H9 (cell line): Measurements from ENCODE around the gene ALOX5. TPM values are rescaled to one million over a fixed set of nuclear protein-coding genes. Genes with fewer than 3 reads are reported as not detected.
A peak's percentile ranks its signal among the peaks of the same experiment; 100 is the strongest.

ENCODE experiments used
- DNase-seq: peaks from one replicate; pipeline ENCODE4 v3.0.0-alpha.2; 2017
- H2AFZ ChIP-seq: one replicate; pipeline ENCODE4 v1.6.1; 2013; ENCODE audit warnings: mild to moderate bottlenecking, low read length, control low read depth, moderate library complexity
- H2AK5ac ChIP-seq: 2 replicates; pipeline ENCODE4 v1.6.1; 2013; ENCODE audit warnings: low read length, control low read depth, mixed read lengths; ENCODE audit not compliant: insufficient read length
- H2BK120ac ChIP-seq: one replicate; pipeline ENCODE4 v1.6.1; 2013; ENCODE audit warnings: low read depth, mild to moderate bottlenecking, low read length, control low read depth, inconsistent platforms; ENCODE audit not compliant: poor library complexity, severe bottlenecking
- H2BK12ac ChIP-seq: 2 replicates; pipeline ENCODE4 v1.6.1; 2013; ENCODE audit warnings: low read length, control low read depth, mixed read lengths, low read depth; ENCODE audit not compliant: insufficient read length
- H2BK15ac ChIP-seq: 2 replicates; pipeline ENCODE4 v1.6.1; 2013; ENCODE audit warnings: low read depth, low read length, control low read depth
- H2BK20ac ChIP-seq: one replicate; pipeline ENCODE4 v1.6.1; 2013; ENCODE audit warnings: low read depth, mild to moderate bottlenecking, low read length, control low read depth, inconsistent platforms; ENCODE audit not compliant: poor library complexity, severe bottlenecking
- H2BK5ac ChIP-seq: 2 replicates; pipeline ENCODE4 v1.6.1; 2013; ENCODE audit warnings: low read length, control low read depth, mixed read lengths; ENCODE audit not compliant: insufficient read length
- H3K14ac ChIP-seq: 2 replicates; pipeline ENCODE4 v1.6.1; 2013; ENCODE audit warnings: low read length, control low read depth; ENCODE audit not compliant: insufficient read depth
- H3K18ac ChIP-seq: 2 replicates; pipeline ENCODE4 v1.6.1; 2013; ENCODE audit warnings: low read depth, mild to moderate bottlenecking, mixed read lengths, low read length, control low read depth; ENCODE audit not compliant: insufficient read length
- H3K23ac ChIP-seq: 2 replicates; pipeline ENCODE4 v1.6.1; 2013; ENCODE audit warnings: low read length, control low read depth, mixed read lengths, low read depth; ENCODE audit not compliant: insufficient read length
- H3K23me2 ChIP-seq: 2 replicates; pipeline ENCODE4 v1.6.1; 2013; ENCODE audit warnings: low read depth, mild to moderate bottlenecking, mixed read lengths, low read length, control low read depth; ENCODE audit not compliant: insufficient read length, poor library complexity, severe bottlenecking
- H3K27ac ChIP-seq: 2 replicates; pipeline ENCODE4 v1.5.1; 2013; ENCODE audit warnings: low read length, control low read depth, mixed read lengths, low read depth; ENCODE audit not compliant: insufficient read length
- H3K27me3 ChIP-seq: 2 replicates; pipeline ENCODE4 v1.6.1; 2013; ENCODE audit warnings: low read length, control low read depth, inconsistent platforms; ENCODE audit not compliant: insufficient read depth
- H3K4ac ChIP-seq: 2 replicates; pipeline ENCODE4 v1.6.1; 2013; ENCODE audit warnings: low read depth, mild to moderate bottlenecking, control low read depth, inconsistent platforms, low read length, moderate library complexity
- H3K4me1 ChIP-seq: 2 replicates; pipeline ENCODE4 v1.6.1; 2013; ENCODE audit warnings: low read length, control low read depth, inconsistent platforms; ENCODE audit not compliant: insufficient read depth
- H3K4me2 ChIP-seq: 2 replicates; pipeline ENCODE4 v1.6.1; 2013; ENCODE audit warnings: low read length, control low read depth, mixed read lengths; ENCODE audit not compliant: insufficient read length, insufficient read depth
- H3K56ac ChIP-seq: 2 replicates; pipeline ENCODE4 v1.6.1; 2013; ENCODE audit warnings: low read depth, mild to moderate bottlenecking, mixed read lengths, low read length, control low read depth; ENCODE audit not compliant: insufficient read length
- H3K79me1 ChIP-seq: 2 replicates; pipeline ENCODE4 v1.6.1; 2013; ENCODE audit warnings: low read depth, mild to moderate bottlenecking, moderate library complexity, low read length, control low read depth, inconsistent platforms; ENCODE audit not compliant: insufficient read depth, poor library complexity, severe bottlenecking
- H3K79me2 ChIP-seq: 2 replicates; pipeline ENCODE4 v1.6.1; 2013; ENCODE audit warnings: low read length, control low read depth, inconsistent platforms; ENCODE audit not compliant: insufficient read depth
- H3K9ac ChIP-seq: 2 replicates; pipeline ENCODE4 v1.6.1; 2013; ENCODE audit warnings: low read length, control low read depth, mixed read lengths; ENCODE audit not compliant: insufficient read length; ENCODE audit errors: extremely low read depth
- H3K9me3 ChIP-seq: one replicate; pipeline ENCODE4 v1.6.1; 2013; ENCODE audit warnings: low read depth, low read length, inconsistent platforms; ENCODE audit not compliant: control insufficient read depth
- H3T11ph ChIP-seq: one replicate; pipeline ENCODE4 v1.6.1; 2013; ENCODE audit warnings: mild to moderate bottlenecking, low read length, control low read depth, inconsistent platforms
- H4K20me1 ChIP-seq: one replicate; pipeline ENCODE4 v1.6.1; 2013; ENCODE audit not compliant: control insufficient read depth, insufficient read length, insufficient read depth
- H4K5ac ChIP-seq: 2 replicates; pipeline ENCODE4 v1.6.1; 2013; ENCODE audit warnings: low read depth, mild to moderate bottlenecking, mixed read lengths, low read length, control low read depth; ENCODE audit not compliant: insufficient read length
- H4K8ac ChIP-seq: replicated peaks from 2 replicates; pipeline ENCODE4 v1.6.1; 2013; ENCODE audit warnings: low read length, control low read depth, mixed read lengths, low read depth; ENCODE audit not compliant: insufficient read length
- H4K91ac ChIP-seq: 2 replicates; pipeline ENCODE4 v1.6.1; 2013; ENCODE audit warnings: low read depth, mild to moderate bottlenecking, moderate library complexity, mixed read lengths, low read length, control low read depth; ENCODE audit not compliant: insufficient read length
- H3K27ac Mint-ChIP-seq, 3 experiments: 2 replicates in 2 of 3; 3 replicates in 1 of 3; pipeline ENCODE4 v1.8.0; 2020 to 2021; ENCODE audit warnings: mixed read lengths in 3 of 3, mild to moderate bottlenecking in 1 of 3, moderate library complexity in 1 of 3
- H3K27me3 Mint-ChIP-seq: 2 replicates; pipeline ENCODE4 v1.8.0; 2021; ENCODE audit warnings: low read depth, mild to moderate bottlenecking, moderate library complexity, mixed read lengths
- H3K36me3 Mint-ChIP-seq, 3 experiments: 2 replicates in 2 of 3; 3 replicates in 1 of 3; pipeline ENCODE4 v1.8.0; 2020 to 2021; ENCODE audit warnings: low read depth in 3 of 3, mixed read lengths in 3 of 3; ENCODE audit not compliant: insufficient read depth in 1 of 3
- H3K4me1 Mint-ChIP-seq, 2 experiments: 2 replicates each; pipeline ENCODE4 v1.8.0; 2020; ENCODE audit warnings: mixed read lengths in 2 of 2
- H3K4me3 Mint-ChIP-seq, 2 experiments: 2 replicates in 1 of 2; 3 replicates in 1 of 2; pipeline ENCODE4 v1.8.0; 2020 to 2021; ENCODE audit warnings: mild to moderate bottlenecking in 2 of 2, mixed read lengths in 2 of 2, moderate library complexity in 1 of 2
- H3K9me3 Mint-ChIP-seq, 2 experiments: 2 replicates in 1 of 2; 3 replicates in 1 of 2; pipeline ENCODE4 v1.8.0; 2020; ENCODE audit warnings: mild to moderate bottlenecking in 2 of 2, mixed read lengths in 2 of 2, moderate library complexity in 1 of 2
- CTCF ChIP-seq: fragments of 200-600 bp; sonication (generic); conservative IDR thresholded peaks from 3 replicates; pipeline ENCODE4 v1.8.0; 2021; ENCODE audit warnings: antibody characterized with exemption, mild to moderate bottlenecking
- WGBS: extraction: QIAGEN DNeasy Blood & Tissue Kit; methylation state at CpG from one replicate; pipeline ENCODE4 v1.1.7; 2013; ENCODE audit warnings: missing lambda C conversion rate, low lambda C conversion rate, mixed read lengths; ENCODE audit not compliant: insufficient read length; ENCODE audit errors: extremely low coverage; 5-methylcytosine and 5-hydroxymethylcytosine counted together
- total RNA-seq: library from RNA; stranded (reverse); gene quantifications from 2 replicates; pipeline ENCODE4 v1.2.1, GENCODE V29; 2021

Gene ALOX5
- total RNA-seq, 1 experiment from 2014 or later: 3.7 TPM

GRCh38 chr10:45461034-45461433, 87.0 kb downstream of the ALOX5 start:
- Mint-ChIP-seq H3K27me3 (no peaks in the 10 kb centered on the region; the same call in 1 of the 2 replicates), H3K27ac (peak overlapping the region in 1 of 3 experiments; percentile 30; a peak in 1 of 7 replicates)
- H3K18ac ChIP-seq: no peak overlapping the region

More at GRCh38 chr10:45461034-45461433, 87.0 kb downstream of the ALOX5 start:
- H3K79me1 ChIP-seq: no peaks in the 10 kb centered on the region
- no peak overlapping the region for H3K9ac ChIP-seq
- H3K4me3 Mint-ChIP-seq: no peak overlapping the region
- H3K23me2 ChIP-seq: no peaks in the 10 kb centered on the region
- H3K9me3 Mint-ChIP-seq: no peaks in the 10 kb centered on the region
- H2BK12ac ChIP-seq: no peak overlapping the region
- H3K4ac ChIP-seq: no peak overlapping the region
- peaks cover 0 to 9% (median 0%) of the 10 kb centered on the region in 3 experiments; a peak in 2 of 7 replicates for H3K36me3 Mint-ChIP-seq
- no peak overlapping the region for H2BK15ac ChIP-seq
- no peak overlapping the region for H2BK20ac ChIP-seq
- no peak overlapping the region for H4K91ac ChIP-seq
- no peak overlapping the region for H3K23ac ChIP-seq
- no peak for TF ChIP-seq CTCF
- H2AK5ac ChIP-seq: no peak overlapping the region
- H3K27ac ChIP-seq: no peak overlapping the region
- H3K14ac ChIP-seq: no peak overlapping the region
- peaks cover 7% of the 10 kb centered on the region in 2 experiments; a peak in 3 of 4 replicates for H3K4me1 Mint-ChIP-seq
- H2BK120ac ChIP-seq: no peak overlapping the region
- H3K4me1 ChIP-seq: no peaks in the 10 kb centered on the region
- H4K8ac ChIP-seq: no peak overlapping the region
- no peak overlapping the region for H2BK5ac ChIP-seq
- DNase-seq: no peak
- no peak overlapping the region for H4K5ac ChIP-seq
- H3K79me2 ChIP-seq: no peaks in the 10 kb centered on the region
- no peak overlapping the region for H2AFZ ChIP-seq
- H4K20me1 ChIP-seq: no peaks in the 10 kb centered on the region
- H3K27me3 ChIP-seq: no peaks in the 10 kb centered on the region
- H3K9me3 ChIP-seq: no peaks in the 10 kb centered on the region
- no peak overlapping the region for H3T11ph ChIP-seq
- no CpG with 5 or more reads among the region's 7 CpGs for WGBS
- no peak overlapping the region for H3K56ac ChIP-seq
- H3K4me2 ChIP-seq: no peak overlapping the region
